IPS DF 6.9 (cell line): Measurements from ENCODE around the gene PLD3.
A peak's percentile ranks its signal among the peaks of the same experiment; 100 is the strongest.
"Not testable (repeated sequence)": the region's sequence is repeated elsewhere in the genome, so short reads cannot be mapped to it uniquely, and the experiment has no call there.

Experiments
- DNase-seq: peaks from one replicate; pipeline ENCODE4 v3.0.0-alpha.2; 2013; ENCODE audit warnings: low read depth, low spot score
- H3K27ac ChIP-seq: one replicate; pipeline ENCODE4 v1.5.1; 2013; ENCODE audit warnings: low read length, control low read depth
- H3K27me3 ChIP-seq: 2 replicates; pipeline ENCODE4 v1.6.1; 2013; ENCODE audit warnings: mild to moderate bottlenecking, low read length; ENCODE audit not compliant: control insufficient read depth, insufficient read depth
- H3K36me3 ChIP-seq: 2 replicates; pipeline ENCODE4 v1.6.1; 2013; ENCODE audit warnings: low read length; ENCODE audit not compliant: control insufficient read depth, insufficient read depth
- H3K4me1 ChIP-seq: 2 replicates; pipeline ENCODE4 v1.6.1; 2013; ENCODE audit warnings: low read length; ENCODE audit not compliant: control insufficient read depth, insufficient read depth
- H3K4me3 ChIP-seq: 2 replicates; pipeline ENCODE4 v1.5.1; 2013; ENCODE audit warnings: mild to moderate bottlenecking, low read length
- H3K9me3 ChIP-seq: 2 replicates; pipeline ENCODE4 v1.6.1; 2013; ENCODE audit warnings: low read length, inconsistent platforms; ENCODE audit not compliant: control insufficient read depth, insufficient read depth
- WGBS: extraction: QIAGEN DNeasy Blood & Tissue Kit; methylation state at CpG from one replicate; pipeline ENCODE4 v1.1.7; 2013; ENCODE audit warnings: mixed read lengths, missing lambda C conversion rate; ENCODE audit not compliant: insufficient read length, insufficient coverage; 5-methylcytosine and 5-hydroxymethylcytosine counted together

The PLD3 gene

GRCh38 chr19:40397568-40397906 is 49.0 kb downstream of the PLD3 start:
- Histone ChIP-seq H3K4me3 (no peak overlapping the region), H3K9me3 (no peaks in the 10 kb centered on the region)
- no CpG with 5 or more reads among the region's 22 CpGs for WGBS

GRCh38 chr19:40398417-40399131 is 50.1 kb downstream of the PLD3 start:
- peak; percentile 82 for DNase-seq
- Histone ChIP-seq H3K4me3 (no peak overlapping the region), H3K4me1 (peaks cover 7% of the 10 kb centered on the region), H3K36me3 (no peaks in the 10 kb centered on the region; the same call in 1 of the 2 replicates), H3K9me3 (no peaks in the 10 kb centered on the region), H3K27ac (no peak overlapping the region), H3K27me3 (no peaks in the 10 kb centered on the region)
- WGBS: no CpG with 5 or more reads among the region's 49 CpGs

More at GRCh38 chr19:40397568-40397906, 49.0 kb downstream of the PLD3 start:
- no peaks in the 10 kb centered on the region; the same call in 1 of the 2 replicates for H3K36me3 ChIP-seq
- no peak for DNase-seq
- H3K27me3 ChIP-seq: no peaks in the 10 kb centered on the region
- no peak overlapping the region for H3K27ac ChIP-seq
- peaks cover 5% of the 10 kb centered on the region for H3K4me1 ChIP-seq

GRCh38 chr19:40400559-40400958 is 52.1 kb downstream of the PLD3 start:
- DNase-seq: no peak
- no peaks in the 10 kb centered on the region; the same call in 1 of the 2 replicates for H3K36me3 ChIP-seq
- no peaks in the 10 kb centered on the region for H3K9me3 ChIP-seq
- H3K4me3 ChIP-seq: no peak overlapping the region
- peaks cover 7% of the 10 kb centered on the region for H3K4me1 ChIP-seq
- H3K27ac ChIP-seq: no peak overlapping the region
- no CpG with 5 or more reads among the region's 3 CpGs for WGBS
- no peaks in the 10 kb centered on the region for H3K27me3 ChIP-seq

GRCh38 chr19:40403262-40403984 is 54.9 kb downstream of the PLD3 start:
- Histone ChIP-seq H3K27ac (no peak overlapping the region), H3K4me3 (peak overlapping the region; percentile 61; the same call in 1 of the 2 replicates), H3K4me1 (peaks cover 5% of the 10 kb centered on the region), H3K9me3 (no peaks in the 10 kb centered on the region), H3K36me3 (no peaks in the 10 kb centered on the region), H3K27me3 (no peaks in the 10 kb centered on the region)
- WGBS: no CpG with 5 or more reads among the region's 41 CpGs
- no peak for DNase-seq

GRCh38 chr19:40407714-40408597 is 59.5 kb downstream of the PLD3 start:
- H3K9me3 ChIP-seq: no peaks in the 10 kb centered on the region
- no peaks in the 10 kb centered on the region for H3K27me3 ChIP-seq
- H3K4me1 ChIP-seq: peaks cover 4% of the 10 kb centered on the region; the same call in 1 of the 2 replicates
- no peaks in the 10 kb centered on the region for H3K36me3 ChIP-seq
- no peak overlapping the region for H3K4me3 ChIP-seq
- no CpG with 5 or more reads among the region's 22 CpGs for WGBS
- no peak overlapping the region for H3K27ac ChIP-seq
- no peak for DNase-seq

GRCh38 chr19:40408598-40408925 is 60.1 kb downstream of the PLD3 start:
- not testable (repeated sequence) for H3K9me3 ChIP-seq, H3K27me3 ChIP-seq, DNase-seq, H3K4me1 ChIP-seq, H3K27ac ChIP-seq, H3K4me3 ChIP-seq, H3K36me3 ChIP-seq
- WGBS: no CpG with 5 or more reads among the region's 8 CpGs

- H3K27me3 ChIP-seq: no peaks in the 10 kb centered on the region
- H3K4me1 ChIP-seq: peaks cover 2% of the 10 kb centered on the region; the same call in 1 of the 2 replicates
- H3K9me3 ChIP-seq: no peaks in the 10 kb centered on the region
- no peaks in the 10 kb centered on the region for H3K36me3 ChIP-seq
- H3K27ac ChIP-seq: no peak overlapping the region
- no peak overlapping the region for H3K4me3 ChIP-seq
- DNase-seq: no peak
- no CpG with 5 or more reads among the region's 9 CpGs for WGBS
Measured at GRCh38 chr19:40410030-40410389, 61.5 kb downstream of the PLD3 start.

GRCh38 chr19:40411125-40411842 is 62.8 kb downstream of the PLD3 start:
- Histone ChIP-seq H3K27ac (no peak overlapping the region), H3K36me3 (no peaks in the 10 kb centered on the region), H3K4me1 (peaks cover 2% of the 10 kb centered on the region; the same call in 1 of the 2 replicates), H3K4me3 (no peak overlapping the region), H3K27me3 (no peaks in the 10 kb centered on the region), H3K9me3 (no peaks in the 10 kb centered on the region)
- WGBS: no CpG with 5 or more reads among the region's 16 CpGs
- no peak for DNase-seq

- no peak overlapping the region for H3K4me3 ChIP-seq
- H3K36me3 ChIP-seq: no peaks in the 10 kb centered on the region
- H3K27me3 ChIP-seq: no peaks in the 10 kb centered on the region
- H3K4me1 ChIP-seq: peaks cover 2% of the 10 kb centered on the region; the same call in 1 of the 2 replicates
- H3K9me3 ChIP-seq: no peaks in the 10 kb centered on the region
- WGBS: no CpG with 5 or more reads among the region's 8 CpGs
- no peak overlapping the region for H3K27ac ChIP-seq
- no peak for DNase-seq
Measured at GRCh38 chr19:40411958-40412499, 63.5 kb downstream of the PLD3 start.
